SU-DHL-6 (cell line): ENCODE measurements around the gene APOL2.
"Not testable (repeated sequence)": the region's sequence is repeated elsewhere in the genome, so short reads cannot be mapped to it uniquely, and the experiment has no call there.

Experiments used
- H2AFZ ChIP-seq: fragments of 200-600 bp; sonication (generic); 2 replicates; pipeline ENCODE4 v1.6.1; 2014; ENCODE audit warnings: low read depth, mild to moderate bottlenecking, moderate library complexity, mixed read lengths, antibody characterized with exemption, low read length; ENCODE audit not compliant: severe bottlenecking
- H3F3A ChIP-seq: fragments of 200-600 bp; shearing (Covaris generic); 2 replicates; pipeline ENCODE4 v1.6.0; 2016; ENCODE audit warnings: antibody characterized with exemption, mild to moderate bottlenecking; ENCODE audit not compliant: insufficient read depth
- H3K27ac ChIP-seq: fragments of 200-600 bp; sonication (generic); 2 replicates; pipeline ENCODE4 v1.5.1; 2016; ENCODE audit warnings: low read depth, mild to moderate bottlenecking, low read length, moderate library complexity, mixed read lengths
- H3K27me3 ChIP-seq: fragments of 200-600 bp; sonication (generic), shearing (Covaris generic); 2 replicates; pipeline ENCODE4 v1.6.0; 2014; ENCODE audit warnings: mild to moderate bottlenecking, low read length
- H3K36me3 ChIP-seq: fragments of 200-600 bp; sonication (generic); 2 replicates; pipeline ENCODE4 v1.6.1; 2014; ENCODE audit warnings: mild to moderate bottlenecking, low read length, mixed read lengths
- H3K4me2 ChIP-seq: fragments of 300-600, 200-600 bp; shearing (Covaris generic), sonication (generic); 2 replicates; pipeline ENCODE4 v1.6.0; 2014; ENCODE audit warnings: low read length, low read depth, mild to moderate bottlenecking; ENCODE audit not compliant: poor library complexity, severe bottlenecking
- H3K4me3 ChIP-seq: fragments of 200-600 bp; sonication (generic); 2 replicates; pipeline ENCODE4 v1.5.1; 2014; ENCODE audit warnings: antibody characterized with exemption, low read length, mild to moderate bottlenecking, mixed read lengths; ENCODE audit not compliant: insufficient read depth, poor library complexity, severe bottlenecking
- H3K79me2 ChIP-seq: fragments of 200-600 bp; sonication (generic); 2 replicates; pipeline ENCODE4 v1.6.1; 2014; ENCODE audit warnings: mild to moderate bottlenecking, low read length, moderate library complexity; ENCODE audit not compliant: insufficient read depth
- H3K9ac ChIP-seq: fragments of 200-600 bp; sonication (generic); 2 replicates; pipeline ENCODE4 v1.7.0; 2014; ENCODE audit warnings: mild to moderate bottlenecking, low read length
- H3K9me2 ChIP-seq: fragments of 200-600 bp; sonication (generic); replicated peaks from 2 replicates; pipeline ENCODE4 v1.6.1; 2014; ENCODE audit warnings: low read length; ENCODE audit not compliant: insufficient read depth
- H3K9me3 ChIP-seq: fragments of 200-600 bp; sonication (generic); 2 replicates; pipeline ENCODE4 v1.6.1; 2014; ENCODE audit warnings: low read length, mixed read lengths; ENCODE audit not compliant: insufficient read depth
- H4K20me1 ChIP-seq: fragments of 200-600 bp; sonication (generic); 2 replicates; pipeline ENCODE4 v1.6.1; 2014; ENCODE audit warnings: low read depth, mild to moderate bottlenecking, antibody characterized with exemption, low read length, moderate library complexity, mixed read lengths
- EZH2phosphoT487 ChIP-seq: fragments of 200-600 bp; sonication (generic), shearing (Covaris generic); conservative IDR thresholded peaks from 2 replicates; pipeline ENCODE4 v1.6.1; 2018; ENCODE audit warnings: mild to moderate bottlenecking, antibody characterized with exemption, low read length, moderate library complexity, mixed read lengths
- TF ChIP-seq, protein P1 (sequence below): fragments of 200-600 bp; sonication (generic); IDR thresholded peaks from one replicate; pipeline ENCODE4 v1.5.1; 2017; ENCODE audit warnings: antibody characterized with exemption, mild to moderate bottlenecking, low read length, moderate library complexity; ENCODE audit not compliant: insufficient read depth, poor library complexity, severe bottlenecking

The APOL2 gene

DNA sequence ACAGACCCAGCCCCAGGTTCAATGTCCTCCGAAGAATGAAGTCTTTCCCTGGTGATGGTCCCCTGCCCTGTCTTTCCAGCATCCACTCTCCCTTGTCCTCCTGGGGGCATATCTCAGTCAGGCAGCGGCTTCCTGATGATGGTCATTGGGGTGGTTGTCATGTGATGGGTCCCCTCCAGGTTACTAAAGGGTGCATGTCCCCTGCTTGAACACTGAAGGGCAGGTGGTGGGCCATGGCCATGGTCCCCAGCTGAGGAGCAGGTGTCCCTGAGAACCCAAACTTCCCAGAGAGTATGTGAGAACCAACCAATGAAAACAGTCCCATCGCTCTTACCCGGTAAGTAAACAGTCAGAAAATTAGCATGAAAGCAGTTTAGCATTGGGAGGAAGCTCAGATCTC lies 27.7 kb upstream of the APOL2 start:
- no peak overlapping the region for H3K4me3 ChIP-seq
- no peaks in the 10 kb centered on the region for H4K20me1 ChIP-seq
- H3K4me2 ChIP-seq, result no peak overlapping the region
- TF ChIP-seq, protein P1, sequence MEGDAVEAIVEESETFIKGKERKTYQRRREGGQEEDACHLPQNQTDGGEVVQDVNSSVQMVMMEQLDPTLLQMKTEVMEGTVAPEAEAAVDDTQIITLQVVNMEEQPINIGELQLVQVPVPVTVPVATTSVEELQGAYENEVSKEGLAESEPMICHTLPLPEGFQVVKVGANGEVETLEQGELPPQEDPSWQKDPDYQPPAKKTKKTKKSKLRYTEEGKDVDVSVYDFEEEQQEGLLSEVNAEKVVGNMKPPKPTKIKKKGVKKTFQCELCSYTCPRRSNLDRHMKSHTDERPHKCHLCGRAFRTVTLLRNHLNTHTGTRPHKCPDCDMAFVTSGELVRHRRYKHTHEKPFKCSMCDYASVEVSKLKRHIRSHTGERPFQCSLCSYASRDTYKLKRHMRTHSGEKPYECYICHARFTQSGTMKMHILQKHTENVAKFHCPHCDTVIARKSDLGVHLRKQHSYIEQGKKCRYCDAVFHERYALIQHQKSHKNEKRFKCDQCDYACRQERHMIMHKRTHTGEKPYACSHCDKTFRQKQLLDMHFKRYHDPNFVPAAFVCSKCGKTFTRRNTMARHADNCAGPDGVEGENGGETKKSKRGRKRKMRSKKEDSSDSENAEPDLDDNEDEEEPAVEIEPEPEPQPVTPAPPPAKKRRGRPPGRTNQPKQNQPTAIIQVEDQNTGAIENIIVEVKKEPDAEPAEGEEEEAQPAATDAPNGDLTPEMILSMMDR, result no peak
- TF ChIP-seq EZH2phosphoT487, result no peak
- H3K36me3 ChIP-seq, result no peaks in the 10 kb centered on the region
- H3K27me3 ChIP-seq, result no peaks in the 10 kb centered on the region
- no peak overlapping the region for H3K9ac ChIP-seq
- no peaks in the 10 kb centered on the region for H3F3A ChIP-seq
- H3K9me3 ChIP-seq, result no peaks in the 10 kb centered on the region
- H2AFZ ChIP-seq, result no peak overlapping the region
- H3K79me2 ChIP-seq, result no peaks in the 10 kb centered on the region
- no peaks in the 10 kb centered on the region for H3K9me2 ChIP-seq
- H3K27ac ChIP-seq, result no peak overlapping the region

GRCh38 chr22:36263886-36264664 lies 24.7 kb upstream of the APOL2 start:
- H3K9ac ChIP-seq, H3K36me3 ChIP-seq, H3F3A ChIP-seq, H3K4me2 ChIP-seq, H3K9me2 ChIP-seq, H3K4me3 ChIP-seq, H3K27ac ChIP-seq, H4K20me1 ChIP-seq, H3K79me2 ChIP-seq, H3K9me3 ChIP-seq, H3K27me3 ChIP-seq, H2AFZ ChIP-seq: not testable (repeated sequence)

DNA sequence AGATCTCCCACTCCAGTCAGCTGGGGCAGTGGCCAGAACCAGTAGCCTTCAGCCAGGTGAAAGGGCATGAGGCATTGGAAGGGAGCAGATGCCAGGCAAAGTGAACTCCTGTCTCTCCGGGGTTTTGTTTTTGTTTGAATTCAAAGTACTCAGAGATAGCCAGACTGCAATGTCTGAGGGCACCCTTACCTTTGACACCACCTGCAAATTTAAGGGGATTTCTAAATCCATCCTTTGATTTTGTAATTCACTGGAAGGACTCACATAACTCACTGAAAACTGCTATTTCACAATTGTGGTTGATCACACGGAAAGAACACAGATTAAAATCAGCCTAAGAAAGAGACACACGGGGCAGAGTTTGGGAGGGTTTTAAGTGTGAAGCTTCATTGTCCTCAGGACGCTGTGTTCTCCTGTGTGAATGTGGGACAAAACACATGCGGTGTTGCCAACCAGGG lies 23.9 kb upstream of the APOL2 start:
- H4K20me1 ChIP-seq, H3K4me2 ChIP-seq, H3F3A ChIP-seq, H3K79me2 ChIP-seq, H2AFZ ChIP-seq, H3K9ac ChIP-seq, H3K4me3 ChIP-seq, H3K9me2 ChIP-seq, H3K27me3 ChIP-seq, H3K27ac ChIP-seq, H3K36me3 ChIP-seq, H3K9me3 ChIP-seq: not testable (repeated sequence)

DNA sequence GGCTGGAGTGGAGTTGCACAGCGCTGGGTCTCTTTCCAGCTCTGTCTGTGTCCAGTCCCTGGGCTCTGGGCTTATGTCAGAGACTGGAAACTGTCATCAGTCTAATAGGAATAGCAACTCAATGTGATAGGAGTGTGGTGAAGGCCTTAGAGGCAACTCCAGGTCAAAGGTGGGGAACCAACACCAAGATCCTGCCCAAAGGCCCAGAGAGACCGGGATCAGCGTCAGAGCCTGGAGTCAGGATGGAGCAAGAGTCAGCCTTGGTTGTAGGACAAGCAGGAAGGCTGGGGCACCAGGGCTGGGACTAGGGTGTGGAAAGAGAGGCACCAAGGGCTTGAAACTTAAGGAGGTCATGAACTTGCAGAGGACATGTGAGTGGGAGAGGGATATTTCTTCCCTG lies 23.0 kb upstream of the APOL2 start:
- H3K9me2 ChIP-seq, H3K4me3 ChIP-seq, H2AFZ ChIP-seq, H3K27me3 ChIP-seq, H3K9ac ChIP-seq, H3K36me3 ChIP-seq, H3K79me2 ChIP-seq, H4K20me1 ChIP-seq, H3K27ac ChIP-seq, H3K4me2 ChIP-seq, H3K9me3 ChIP-seq, H3F3A ChIP-seq: not testable (repeated sequence)

DNA sequence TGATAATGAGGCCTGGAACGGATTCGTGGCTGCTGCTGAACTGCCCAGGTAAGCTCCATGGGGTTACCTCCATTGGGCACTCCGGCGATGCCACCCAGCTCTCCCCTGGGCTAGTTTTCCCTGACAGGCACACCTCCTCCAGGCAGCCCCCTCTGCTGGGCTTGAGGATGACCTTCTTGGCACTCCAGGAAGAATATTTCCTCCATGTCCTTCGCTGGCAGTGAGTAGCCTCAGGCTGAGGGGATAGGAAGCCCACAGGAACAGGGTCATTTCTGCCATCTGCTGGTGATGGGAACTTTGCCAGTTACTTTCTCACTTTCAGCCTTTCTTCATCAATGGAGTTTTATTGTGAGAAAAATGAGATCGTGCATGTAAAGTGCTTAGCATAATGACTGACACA lies 22.3 kb upstream of the APOL2 start:
- H3K27ac ChIP-seq, H3K9me3 ChIP-seq, H3K9me2 ChIP-seq, H4K20me1 ChIP-seq, H3K36me3 ChIP-seq, H3K79me2 ChIP-seq, H3K4me3 ChIP-seq, H3K27me3 ChIP-seq, H3K4me2 ChIP-seq, H3F3A ChIP-seq, H2AFZ ChIP-seq, H3K9ac ChIP-seq: not testable (repeated sequence)
